IPS-18a (cell line): ENCODE data around the gene ZNF8.
A peak's percentile ranks its signal among the peaks of the same experiment; 100 is the strongest.

Source experiments
- H3K27ac ChIP-seq: one replicate; pipeline ENCODE4 v1.5.1; 2013; ENCODE audit warnings: low read length
- H3K27me3 ChIP-seq: one replicate; pipeline ENCODE4 v1.6.1; 2013; ENCODE audit warnings: mild to moderate bottlenecking, low read length; ENCODE audit not compliant: control insufficient read depth, insufficient read depth
- H3K36me3 ChIP-seq: one replicate; pipeline ENCODE4 v1.6.1; 2013; ENCODE audit warnings: low read depth, low read length; ENCODE audit not compliant: control insufficient read depth
- H3K4me1 ChIP-seq: one replicate; pipeline ENCODE4 v1.6.1; 2013; ENCODE audit warnings: low read depth, low read length; ENCODE audit not compliant: control insufficient read depth
- H3K4me3 ChIP-seq: one replicate; pipeline ENCODE4 v1.5.1; 2013; ENCODE audit warnings: low read length
- H3K9ac ChIP-seq: one replicate; pipeline ENCODE4 v1.6.1; 2013; ENCODE audit warnings: mild to moderate bottlenecking, low read length, moderate library complexity
- H3K9me3 ChIP-seq: one replicate; pipeline ENCODE4 v1.6.1; 2013; ENCODE audit warnings: low read depth, low read length; ENCODE audit not compliant: control insufficient read depth

The ZNF8 gene

DNA sequence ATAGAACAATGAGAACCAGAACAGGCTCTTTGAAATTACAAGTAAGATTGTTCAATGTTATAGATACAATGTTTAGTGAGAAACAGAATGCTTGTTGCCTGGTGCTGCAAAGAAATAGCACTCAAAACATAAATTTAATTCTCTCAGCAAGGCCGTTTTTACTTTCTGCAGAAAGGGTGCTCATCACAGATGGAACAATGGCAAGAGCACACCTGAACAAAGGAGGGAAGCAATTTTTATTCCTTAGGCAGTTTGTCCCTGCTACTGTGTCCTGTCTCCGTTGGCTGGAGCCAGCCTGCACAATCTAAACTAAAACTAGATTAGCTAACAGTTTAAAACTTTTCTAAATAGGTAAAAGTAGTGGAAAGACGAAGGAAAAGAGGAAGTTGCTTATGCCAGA is 10.4 kb upstream of the ZNF8 start:
- H3K27me3 ChIP-seq: no peaks in the 10 kb centered on the region
- H3K9me3 ChIP-seq: peaks cover 41% of the 10 kb centered on the region
- H3K9ac ChIP-seq: no peak overlapping the region
- H3K4me1 ChIP-seq: no peaks in the 10 kb centered on the region
- H3K4me3 ChIP-seq: no peak overlapping the region
- H3K36me3 ChIP-seq: peaks cover 1% of the 10 kb centered on the region
- H3K27ac ChIP-seq: no peak overlapping the region

DNA sequence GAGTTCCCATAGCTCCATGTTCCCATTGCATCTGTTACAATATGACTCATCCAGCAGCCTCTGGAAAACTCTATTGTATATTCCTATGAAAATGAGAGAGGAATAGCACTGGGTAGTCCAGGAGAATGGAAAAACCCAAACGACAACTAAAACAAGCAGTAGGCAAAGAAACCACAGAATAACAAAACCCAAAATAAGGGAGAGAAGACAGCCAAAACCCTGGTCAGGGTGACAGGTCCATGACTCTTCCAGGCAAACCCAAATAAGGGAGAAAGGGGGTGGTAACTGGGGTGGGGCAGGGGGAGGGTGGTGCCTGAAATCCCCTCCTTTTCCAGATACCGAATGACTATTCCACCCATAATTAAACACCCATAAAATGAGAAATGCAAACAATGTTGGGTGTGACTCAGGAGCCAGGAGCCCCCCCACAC is 4.0 kb upstream of the ZNF8 start:
- Histone ChIP-seq H3K27ac (no peak overlapping the region), H3K4me3 (no peak overlapping the region), H3K4me1 (peaks cover under 1% of the 10 kb centered on the region), H3K36me3 (no peaks in the 10 kb centered on the region), H3K9me3 (no peaks in the 10 kb centered on the region), H3K27me3 (no peaks in the 10 kb centered on the region), H3K9ac (no peak overlapping the region)

DNA sequence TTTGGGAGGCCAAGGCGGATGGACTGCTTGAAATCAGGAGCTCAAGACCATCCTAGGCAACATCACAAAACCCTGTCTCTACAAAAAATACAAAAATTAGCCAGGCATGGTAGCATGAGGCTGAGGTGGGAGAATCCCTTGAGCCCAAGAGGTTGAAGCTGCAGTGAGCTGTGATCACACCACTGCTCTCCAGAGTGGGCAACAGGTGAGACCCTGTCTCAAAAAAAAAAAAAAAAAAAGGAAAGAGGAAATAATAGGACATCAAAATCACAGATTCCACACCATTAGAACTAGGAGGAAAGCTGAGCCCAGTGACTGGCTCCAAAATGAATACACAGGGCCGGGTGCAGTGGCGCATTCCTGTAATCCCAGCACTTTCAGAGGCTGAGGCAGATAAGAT is 3.2 kb upstream of the ZNF8 start:
- Histone ChIP-seq H3K27ac (no peak overlapping the region), H3K4me3 (no peak overlapping the region), H3K4me1 (peaks cover 8% of the 10 kb centered on the region), H3K9ac (no peak overlapping the region), H3K9me3 (no peaks in the 10 kb centered on the region), H3K27me3 (no peaks in the 10 kb centered on the region), H3K36me3 (peaks cover 4% of the 10 kb centered on the region)

DNA sequence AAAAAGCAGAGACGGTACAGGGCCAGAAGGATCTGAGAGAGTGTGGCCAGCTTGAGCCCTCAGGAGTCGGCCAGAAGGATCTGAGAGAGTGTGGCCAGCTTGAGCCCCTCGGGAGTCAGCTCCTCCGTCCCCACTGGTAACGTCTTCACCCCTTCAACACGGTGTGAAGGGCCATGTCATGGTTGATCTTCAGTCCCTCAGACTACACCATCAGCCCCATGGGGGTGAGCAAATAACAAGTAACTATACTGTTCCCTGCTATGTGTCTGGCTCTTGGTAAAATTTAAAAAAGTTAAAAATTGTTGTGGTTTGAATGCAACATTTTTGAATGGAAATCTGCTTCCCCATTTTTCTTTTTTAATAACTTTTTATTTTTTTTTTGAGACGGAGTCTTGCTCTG is 1.6 kb upstream of the ZNF8 start:
- no peak overlapping the region for H3K27ac ChIP-seq
- no peak overlapping the region for H3K9ac ChIP-seq
- peaks cover 16% of the 10 kb centered on the region for H3K36me3 ChIP-seq
- H3K4me1 ChIP-seq: peaks cover 9% of the 10 kb centered on the region
- no peaks in the 10 kb centered on the region for H3K27me3 ChIP-seq
- H3K9me3 ChIP-seq: no peaks in the 10 kb centered on the region
- H3K4me3 ChIP-seq: no peak overlapping the region

- peak overlapping the region; percentile 54 for H3K27ac ChIP-seq
- H3K4me3 ChIP-seq: peak overlapping the region; percentile 98
- no peaks in the 10 kb centered on the region for H3K27me3 ChIP-seq
- H3K4me1 ChIP-seq: peaks cover 9% of the 10 kb centered on the region
- peaks cover 16% of the 10 kb centered on the region for H3K36me3 ChIP-seq
- peak overlapping the region; percentile 90 for H3K9ac ChIP-seq
- no peaks in the 10 kb centered on the region for H3K9me3 ChIP-seq
These were observed 811 bp upstream of the ZNF8 start for GRCh38 chr19:58277748-58278540.

GRCh38 chr19:58279042-58279924 is 528 bp downstream of the ZNF8 start:
- peaks cover 16% of the 10 kb centered on the region for H3K36me3 ChIP-seq
- peak overlapping the region; percentile 89 for H3K27ac ChIP-seq
- peak overlapping the region; percentile 98 for H3K4me3 ChIP-seq

DNA sequence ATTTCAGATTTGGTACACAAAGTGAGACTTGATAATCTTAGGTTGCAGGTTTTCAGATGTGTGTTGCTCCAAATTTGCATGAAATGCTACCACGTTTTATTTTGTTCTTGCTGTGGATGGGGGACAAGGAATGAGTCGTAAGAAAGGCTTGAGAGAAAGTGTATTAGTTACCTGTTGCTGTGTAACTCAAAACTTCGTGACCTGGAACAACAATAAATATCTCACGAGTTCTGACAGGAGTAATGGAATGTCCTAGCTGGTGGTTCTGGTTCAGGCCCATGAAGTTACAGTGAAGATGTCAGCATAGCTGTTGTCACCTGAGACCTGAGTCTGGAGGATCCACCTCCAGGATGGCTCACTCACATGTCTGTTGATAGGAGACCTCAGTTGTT is 1.2 kb downstream of the ZNF8 start:
- H3K27me3 ChIP-seq: no peaks in the 10 kb centered on the region
- peaks cover 9% of the 10 kb centered on the region for H3K4me1 ChIP-seq
- no peaks in the 10 kb centered on the region for H3K9me3 ChIP-seq
- H3K4me3 ChIP-seq: peak overlapping the region; percentile 98
- peak overlapping the region; percentile 96 for H3K9ac ChIP-seq
- peaks cover 18% of the 10 kb centered on the region for H3K36me3 ChIP-seq
- H3K27ac ChIP-seq: no peak overlapping the region

More at GRCh38 chr19:58279042-58279924, 528 bp downstream of the ZNF8 start:
- peak overlapping the region; percentile 96 for H3K9ac ChIP-seq
- H3K27me3 ChIP-seq: no peaks in the 10 kb centered on the region
- H3K4me1 ChIP-seq: peaks cover 9% of the 10 kb centered on the region
- no peaks in the 10 kb centered on the region for H3K9me3 ChIP-seq

DNA sequence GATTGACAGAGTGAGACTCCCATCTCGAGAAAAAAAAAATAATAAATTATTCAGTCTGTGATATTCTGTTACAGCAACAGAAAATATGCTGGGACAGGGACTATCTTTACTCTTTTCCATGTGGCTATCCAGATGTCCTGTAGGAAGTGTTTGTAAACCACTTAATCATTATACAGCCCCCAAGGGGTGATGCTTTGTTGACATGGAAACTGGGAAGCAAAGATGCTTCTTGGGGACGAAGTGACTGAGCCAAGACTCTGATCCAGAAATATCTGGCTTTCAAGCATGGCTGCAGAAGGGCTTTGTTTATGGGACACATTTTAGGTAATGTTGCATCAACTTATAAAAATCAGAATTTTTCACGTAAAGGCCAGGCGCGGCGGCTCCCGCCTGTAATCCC is 5.4 kb downstream of the ZNF8 start:
- Histone ChIP-seq H3K9me3 (no peaks in the 10 kb centered on the region), H3K4me3 (no peak overlapping the region), H3K27me3 (no peaks in the 10 kb centered on the region), H3K36me3 (peaks cover 57% of the 10 kb centered on the region), H3K27ac (no peak overlapping the region), H3K9ac (no peak overlapping the region), H3K4me1 (peaks cover 9% of the 10 kb centered on the region)

- Histone ChIP-seq H3K9ac (no peak overlapping the region), H3K9me3 (no peaks in the 10 kb centered on the region), H3K36me3 (peaks cover 70% of the 10 kb centered on the region), H3K27ac (no peak overlapping the region), H3K4me1 (no peaks in the 10 kb centered on the region), H3K4me3 (no peak overlapping the region), H3K27me3 (no peaks in the 10 kb centered on the region)
These were observed 13.2 kb downstream of the ZNF8 start for GRCh38 chr19:58291943-58292342.

DNA sequence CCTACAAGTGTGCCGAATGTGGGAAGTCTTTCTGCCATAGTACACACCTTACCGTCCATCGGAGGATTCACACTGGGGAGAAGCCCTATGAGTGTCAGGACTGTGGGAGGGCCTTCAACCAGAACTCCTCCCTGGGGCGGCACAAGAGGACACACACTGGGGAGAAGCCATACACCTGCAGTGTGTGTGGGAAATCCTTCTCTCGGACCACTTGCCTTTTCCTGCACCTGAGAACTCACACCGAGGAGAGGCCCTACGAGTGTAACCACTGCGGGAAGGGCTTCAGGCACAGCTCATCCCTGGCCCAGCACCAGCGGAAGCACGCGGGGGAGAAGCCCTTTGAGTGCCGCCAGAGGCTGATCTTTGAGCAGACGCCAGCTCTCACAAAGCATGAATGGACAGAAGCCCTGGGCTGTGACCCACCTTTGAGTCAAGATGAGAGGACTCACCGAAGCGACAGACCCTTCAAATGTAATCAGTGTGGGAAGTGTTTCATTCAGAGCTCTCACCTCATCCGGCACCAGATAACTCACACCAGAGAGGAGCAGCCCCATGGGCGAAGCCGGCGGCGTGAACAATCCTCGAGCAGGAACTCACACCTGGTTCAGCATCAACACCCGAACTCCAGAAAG is 16.1 kb downstream of the ZNF8 start:
- Histone ChIP-seq H3K27me3 (no peaks in the 10 kb centered on the region), H3K9ac (no peak overlapping the region), H3K9me3 (no peaks in the 10 kb centered on the region), H3K36me3 (peaks cover 65% of the 10 kb centered on the region), H3K4me1 (no peaks in the 10 kb centered on the region), H3K4me3 (no peak overlapping the region), H3K27ac (no peak overlapping the region)

GRCh38 chr19:58296104-58296503 is 17.3 kb downstream of the ZNF8 start:
- Histone ChIP-seq H3K27ac (no peak overlapping the region), H3K9me3 (no peaks in the 10 kb centered on the region), H3K4me3 (no peak overlapping the region), H3K9ac (no peak overlapping the region), H3K4me1 (no peaks in the 10 kb centered on the region), H3K27me3 (no peaks in the 10 kb centered on the region), H3K36me3 (peaks cover 70% of the 10 kb centered on the region)
